Measurements from ENCODE around the gene SRP54. TPM values are rescaled to one million over a fixed set of nuclear protein-coding genes. Genes with fewer than 3 reads are reported as not detected.

SRP54 gene
- polyA plus RNA-seq (2013) = 90.4 and 92.4 TPM in 2 replicates

GRCh38 chr14:34982421-34983147 lies at the start of gene SRP54:
SRP54 (plus strand) TSS chr14:34982992; CDS start chr14:34996710, 13,718 bp downstream.
- Histone ChIP-seq H4K8ac (ENCODE audit: low read depth, low read length) (peak within 1 kb of the TSS; percentile 81), H3K9ac (ENCODE audit: low read length) (peak within 1 kb of the TSS; percentile 81), H2BK5ac (ENCODE audit: low read depth, low read length, poor library complexity) (peak within 1 kb of the TSS; percentile 73), H2BK120ac (ENCODE audit: insufficient read depth, low read length, poor library complexity) (peak within 1 kb of the TSS; percentile 45), H3K4ac (ENCODE audit: low read depth, low read length) (peak within 1 kb of the TSS; percentile 81), H2AFZ (ENCODE audit: insufficient read depth, low read length, poor library complexity) (peak within 1 kb of the TSS; percentile 78), H4K12ac (ENCODE audit: low read depth, low read length) (peak within 1 kb of the TSS; percentile 73), H3K23ac (ENCODE audit: low read length) (no peak within 1 kb of the TSS), H3K4me2 (ENCODE audit: low read length) (peak within 1 kb of the TSS; percentile 94), H3K14ac (ENCODE audit: low read length) (peak within 1 kb of the TSS; percentile 86), H3K18ac (ENCODE audit: low read length) (peak within 1 kb of the TSS; percentile 35), H3K4me1 (ENCODE audit: control insufficient read depth in 1 of 2, insufficient read depth in 2 of 2, low read length in 2 of 2) (peaks cover 0 to 4% of the 10 kb centered on the region in 2 experiments), H4K91ac (ENCODE audit: low read depth, low read length) (peak within 1 kb of the TSS; percentile 86), H3K4me3 (ENCODE audit: low read depth, low read length) (peak within 1 kb of the TSS; percentile 89), H3K27ac (ENCODE audit: low read depth, low read length) (peak within 1 kb of the TSS; percentile 93), H3K9me3 (ENCODE audit: insufficient read depth, low read depth, low read length) (no peaks in the 10 kb centered on the region), H2BK12ac (ENCODE audit: low read length) (no peak within 1 kb of the TSS), H3K79me1 (ENCODE audit: low read length) (peaks cover 8% of the 10 kb centered on the region), H2AK5ac (ENCODE audit: low read length) (peak within 1 kb of the TSS; percentile 39), H3K36me3 (ENCODE audit: control insufficient read depth in 1 of 2, insufficient read depth in 2 of 2, low read length in 2 of 2) (no peaks in the 10 kb centered on the region), H3K79me2 (ENCODE audit: control insufficient read depth, insufficient read depth, low read length, poor library complexity) (peaks cover 9% of the 10 kb centered on the region), H3K27me3 (ENCODE audit: insufficient read depth, low read length) (no peaks in the 10 kb centered on the region)
- WGBS (ENCODE audit: extremely low coverage, insufficient coverage, insufficient read length) = no CpG with 5 or more reads among the region's 45 CpGs
- peak; percentile 99 for DNase-seq

GRCh38 chr14:34933301-34933700 lies 49.5 kb upstream of the SRP54 start:
- Histone ChIP-seq H3K79me2 (ENCODE audit: control insufficient read depth, insufficient read depth, low read length, poor library complexity) (no peaks in the 10 kb centered on the region), H3K79me1 (ENCODE audit: low read length) (no peaks in the 10 kb centered on the region), H3K9ac (ENCODE audit: low read length) (no peak overlapping the region), H2BK12ac (ENCODE audit: low read length) (no peak overlapping the region), H3K4me2 (ENCODE audit: low read length) (no peak overlapping the region), H2BK5ac (ENCODE audit: low read depth, low read length, poor library complexity) (no peak overlapping the region), H4K91ac (ENCODE audit: low read depth, low read length) (no peak overlapping the region), H3K18ac (ENCODE audit: low read length) (no peak overlapping the region), H4K8ac (ENCODE audit: low read depth, low read length) (no peak overlapping the region), H2BK120ac (ENCODE audit: insufficient read depth, low read length, poor library complexity) (no peak overlapping the region), H3K23ac (ENCODE audit: low read length) (no peak overlapping the region), H2AFZ (ENCODE audit: insufficient read depth, low read length, poor library complexity) (no peak overlapping the region), H3K9me3 (ENCODE audit: insufficient read depth, low read depth, low read length) (no peaks in the 10 kb centered on the region), H4K12ac (ENCODE audit: low read depth, low read length) (no peak overlapping the region), H3K4ac (ENCODE audit: low read depth, low read length) (no peak overlapping the region), H3K36me3 (ENCODE audit: control insufficient read depth in 1 of 2, insufficient read depth in 2 of 2, low read length in 2 of 2) (no peaks in the 10 kb centered on the region), H3K4me3 (ENCODE audit: low read depth, low read length) (no peak overlapping the region), H3K27ac (ENCODE audit: low read depth, low read length) (no peak overlapping the region), H2AK5ac (ENCODE audit: low read length) (no peak overlapping the region), H3K4me1 (ENCODE audit: control insufficient read depth in 1 of 2, insufficient read depth in 2 of 2, low read length in 2 of 2) (no peaks in the 10 kb centered on the region), H3K14ac (ENCODE audit: low read length) (no peak overlapping the region), H3K27me3 (ENCODE audit: insufficient read depth, low read length) (no peaks in the 10 kb centered on the region)
- no peak for DNase-seq
- no CpG with 5 or more reads among the region's 2 CpGs for WGBS (ENCODE audit: extremely low coverage, insufficient coverage, insufficient read length)

GRCh38 chr14:34935488-34935887 lies 47.3 kb upstream of the SRP54 start:
- no peak overlapping the region for H2BK5ac ChIP-seq (ENCODE audit: low read depth, low read length, poor library complexity)
- H3K9me3 ChIP-seq (ENCODE audit: insufficient read depth, low read depth, low read length) = no peaks in the 10 kb centered on the region
- H2BK12ac ChIP-seq (ENCODE audit: low read length) = no peak overlapping the region
- H3K27me3 ChIP-seq (ENCODE audit: insufficient read depth, low read length) = no peaks in the 10 kb centered on the region
- no peak overlapping the region for H3K4me2 ChIP-seq (ENCODE audit: low read length)
- H4K8ac ChIP-seq (ENCODE audit: low read depth, low read length) = no peak overlapping the region
- no peak overlapping the region for H2AFZ ChIP-seq (ENCODE audit: insufficient read depth, low read length, poor library complexity)
- H3K36me3 ChIP-seq (ENCODE audit: control insufficient read depth in 1 of 2, insufficient read depth in 2 of 2, low read length in 2 of 2) = no peaks in the 10 kb centered on the region
- WGBS (ENCODE audit: extremely low coverage, insufficient coverage, insufficient read length) = no CpG with 5 or more reads among the region's 5 CpGs
- no peak overlapping the region for H2AK5ac ChIP-seq (ENCODE audit: low read length)
- H3K4ac ChIP-seq (ENCODE audit: low read depth, low read length) = no peak overlapping the region
- no peak overlapping the region for H3K27ac ChIP-seq (ENCODE audit: low read depth, low read length)
- H3K23ac ChIP-seq (ENCODE audit: low read length) = no peak overlapping the region
- no peak overlapping the region for H3K14ac ChIP-seq (ENCODE audit: low read length)
- H3K4me1 ChIP-seq (ENCODE audit: control insufficient read depth in 1 of 2, insufficient read depth in 2 of 2, low read length in 2 of 2) = no peaks in the 10 kb centered on the region
- no peak overlapping the region for H4K12ac ChIP-seq (ENCODE audit: low read depth, low read length)
- no peak overlapping the region for H3K4me3 ChIP-seq (ENCODE audit: low read depth, low read length)
- H3K79me2 ChIP-seq (ENCODE audit: control insufficient read depth, insufficient read depth, low read length, poor library complexity) = no peaks in the 10 kb centered on the region
- H3K79me1 ChIP-seq (ENCODE audit: low read length) = no peaks in the 10 kb centered on the region
- H4K91ac ChIP-seq (ENCODE audit: low read depth, low read length) = no peak overlapping the region
- no peak overlapping the region for H3K18ac ChIP-seq (ENCODE audit: low read length)
- H3K9ac ChIP-seq (ENCODE audit: low read length) = peak overlapping the region; percentile 21
- no peak overlapping the region for H2BK120ac ChIP-seq (ENCODE audit: insufficient read depth, low read length, poor library complexity)
- no peak for DNase-seq

- Histone ChIP-seq H2BK5ac (ENCODE audit: low read depth, low read length, poor library complexity) (no peak overlapping the region), H2BK120ac (ENCODE audit: insufficient read depth, low read length, poor library complexity) (no peak overlapping the region), H4K12ac (ENCODE audit: low read depth, low read length) (no peak overlapping the region), H3K9me3 (ENCODE audit: insufficient read depth, low read depth, low read length) (no peaks in the 10 kb centered on the region), H3K4me3 (ENCODE audit: low read depth, low read length) (no peak overlapping the region), H3K4me1 (ENCODE audit: control insufficient read depth in 1 of 2, insufficient read depth in 2 of 2, low read length in 2 of 2) (no peaks in the 10 kb centered on the region), H3K18ac (ENCODE audit: low read length) (no peak overlapping the region), H3K14ac (ENCODE audit: low read length) (no peak overlapping the region), H3K27ac (ENCODE audit: low read depth, low read length) (no peak overlapping the region), H3K4ac (ENCODE audit: low read depth, low read length) (no peak overlapping the region), H3K27me3 (ENCODE audit: insufficient read depth, low read length) (no peaks in the 10 kb centered on the region), H2BK12ac (ENCODE audit: low read length) (no peak overlapping the region), H3K23ac (ENCODE audit: low read length) (no peak overlapping the region), H3K4me2 (ENCODE audit: low read length) (no peak overlapping the region), H4K8ac (ENCODE audit: low read depth, low read length) (no peak overlapping the region), H4K91ac (ENCODE audit: low read depth, low read length) (no peak overlapping the region), H2AFZ (ENCODE audit: insufficient read depth, low read length, poor library complexity) (no peak overlapping the region), H3K9ac (ENCODE audit: low read length) (no peak overlapping the region), H3K79me1 (ENCODE audit: low read length) (no peaks in the 10 kb centered on the region), H2AK5ac (ENCODE audit: low read length) (no peak overlapping the region), H3K36me3 (ENCODE audit: control insufficient read depth in 1 of 2, insufficient read depth in 2 of 2, low read length in 2 of 2) (no peaks in the 10 kb centered on the region), H3K79me2 (ENCODE audit: control insufficient read depth, insufficient read depth, low read length, poor library complexity) (no peaks in the 10 kb centered on the region)
- no peak for DNase-seq
- no CpG with 5 or more reads among the region's 6 CpGs for WGBS (ENCODE audit: extremely low coverage, insufficient coverage, insufficient read length)
Observed at GRCh38 chr14:34937442-34937841, 45.4 kb upstream of the SRP54 start.

Measured in trophoblast cell (in vitro differentiated cells and primary cell).